Measurements from ENCODE around the gene FKBP1A. TPM values are rescaled to one million over a fixed set of nuclear protein-coding genes. Genes with fewer than 3 reads are reported as not detected.

FKBP1A gene
- total RNA-seq, 3 donors from 2014 or later = 115 to 191 (median 128) TPM

GRCh38 chr20:1437235-1437904, 44.5 kb upstream of the FKBP1A start:
- Histone ChIP-seq H3K4me3 (no peak overlapping the region), H3K27me3 (no peaks in the 10 kb centered on the region), H3K27ac (no peak overlapping the region), H3K4me1 (no peaks in the 10 kb centered on the region), H3K36me3 (no peaks in the 10 kb centered on the region), H3K9me3 (no peaks in the 10 kb centered on the region)
- intact Hi-C loops (cut with DNase I; ENCODE audit: low total_unique reads) = no loop called here
- TF ChIP-seq POLR2AphosphoS5 (IDR thresholded peaks at IDR 0.05) (no peak), CTCF (IDR thresholded peaks at IDR 0.05) (peak; percentile 57 to 81 (median 77))
- DNase-seq (ENCODE audit: low spot score in 2 of 2) = peak; percentile 45 to 68

DNA sequence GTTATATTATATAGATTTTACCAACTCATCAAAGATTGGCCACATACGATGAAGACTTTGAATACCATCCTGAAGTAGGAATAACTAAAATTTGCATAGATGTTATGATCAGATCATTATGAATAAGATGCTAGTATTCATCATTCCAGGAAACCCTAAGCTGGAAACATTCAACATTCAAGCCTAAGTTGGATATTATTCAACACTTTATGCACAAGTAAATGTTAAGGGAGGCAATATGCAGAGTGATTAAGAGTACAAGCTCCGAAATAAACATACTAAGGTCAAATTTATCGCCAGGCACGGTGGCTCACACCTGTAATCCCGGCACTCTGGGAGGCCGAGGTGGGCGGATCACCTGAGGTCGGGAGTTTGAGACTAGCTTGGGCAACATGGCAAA, 43.4 kb upstream of the FKBP1A start:
- intact Hi-C loops (cut with DNase I; ENCODE audit: low total_unique reads) = no loop called here
- no peak overlapping the region for H3K4me3 ChIP-seq
- H3K4me1 ChIP-seq = no peaks in the 10 kb centered on the region
- no peak overlapping the region for H3K27ac ChIP-seq
- TF ChIP-seq CTCF (IDR thresholded peaks at IDR 0.05) = no peak
- TF ChIP-seq POLR2A (IDR thresholded peaks at IDR 0.05) = no peak
- TF ChIP-seq POLR2AphosphoS5 (IDR thresholded peaks at IDR 0.05) = no peak
- no peak for DNase-seq (ENCODE audit: low spot score in 2 of 2)
- H3K36me3 ChIP-seq = no peaks in the 10 kb centered on the region
- no peaks in the 10 kb centered on the region for H3K27me3 ChIP-seq
- no peaks in the 10 kb centered on the region for H3K9me3 ChIP-seq

- no peak overlapping the region for H3K27ac ChIP-seq
- H3K4me1 ChIP-seq = no peaks in the 10 kb centered on the region
- DNase-seq (ENCODE audit: low spot score in 2 of 2) = no peak
- H3K4me3 ChIP-seq = no peak overlapping the region
- intact Hi-C loops (cut with DNase I; ENCODE audit: low total_unique reads) = no loop called here
- H3K36me3 ChIP-seq = no peaks in the 10 kb centered on the region
- no peaks in the 10 kb centered on the region for H3K9me3 ChIP-seq
- H3K27me3 ChIP-seq = no peaks in the 10 kb centered on the region
- TF ChIP-seq CTCF (IDR thresholded peaks at IDR 0.05) (no peak), POLR2AphosphoS5 (IDR thresholded peaks at IDR 0.05) (no peak), POLR2A (IDR thresholded peaks at IDR 0.05) (no peak)
These were observed 42.5 kb upstream of the FKBP1A start for GRCh38 chr20:1435337-1435699.

- Histone ChIP-seq H3K27ac (no peak overlapping the region), H3K4me1 (no peaks in the 10 kb centered on the region), H3K4me3 (no peak overlapping the region), H3K27me3 (no peaks in the 10 kb centered on the region), H3K36me3 (no peaks in the 10 kb centered on the region), H3K9me3 (no peaks in the 10 kb centered on the region)
- intact Hi-C loops (cut with DNase I; ENCODE audit: low total_unique reads) = no loop called here
- no peak for TF ChIP-seq POLR2AphosphoS5 (IDR thresholded peaks at IDR 0.05)
- TF ChIP-seq POLR2A (IDR thresholded peaks at IDR 0.05) = no peak
- no peak for DNase-seq (ENCODE audit: low spot score in 2 of 2)
These were observed 41.9 kb upstream of the FKBP1A start for GRCh38 chr20:1434571-1435336.

- Histone ChIP-seq H3K27me3 (no peaks in the 10 kb centered on the region), H3K27ac (no peak overlapping the region), H3K9me3 (no peaks in the 10 kb centered on the region), H3K36me3 (no peaks in the 10 kb centered on the region), H3K4me3 (no peak overlapping the region), H3K4me1 (no peaks in the 10 kb centered on the region)
- TF ChIP-seq CTCF (IDR thresholded peaks at IDR 0.05) (no peak), POLR2AphosphoS5 (IDR thresholded peaks at IDR 0.05) (no peak), POLR2A (IDR thresholded peaks at IDR 0.05) (no peak)
- intact Hi-C loops (cut with DNase I; ENCODE audit: low total_unique reads) = no loop called here
- no peak for DNase-seq (ENCODE audit: low spot score in 2 of 2)
These were observed 38.3 kb upstream of the FKBP1A start for GRCh38 chr20:1431158-1431557.
